K562 (cell line): ENCODE data around the gene KCNJ10. TPM values are rescaled to one million over a fixed set of nuclear protein-coding genes. Genes with fewer than 3 reads are reported as not detected.
A peak's percentile ranks its signal among the peaks of the same experiment; 100 is the strongest.

Experiments
- ATAC-seq: fragments of 200-7000 bp; cut with Tn5 transposase; 3 replicates; pipeline ENCODE4 v1.9.1; 2020; ENCODE audit warnings: moderate library complexity
- BruUV-seq: library from RNA; stranded (reverse); fragments of 400-500 nt; replicated peaks from 2 replicates; lab custom pipeline; 2021; lab: Mats Ljungman, UMichigan
- CTCF ChIA-PET: fragments of 300-600 bp; formaldehyde crosslinking; extraction: SDS; loops from one replicate; lab custom pipeline; 2021; ENCODE audit warnings: low intra/inter-chr PET ratio; lab: Yijun Ruan, JAX
- POLR2A ChIA-PET: fragments of 300-600, 350-650 bp; sonication (Branson Sonifier 250); formaldehyde crosslinking; extraction: SDS; loops from one replicate; lab custom pipeline; 2021; ENCODE audit warnings: antibody characterized with exemption, inconsistent platforms; lab: Yijun Ruan, JAX
- DNase-seq, 4 experiments: peaks; one replicate each; pipeline versions ENCODE4 v3.0.0 to v3.0.0-alpha.2; 2011 to 2018; ENCODE audit warnings: low spot score in 3 of 4, mixed read lengths in 3 of 4; ENCODE audit errors: extremely low read depth in 1 of 4
- FAIRE-seq: peaks from 2 replicates; lab custom pipeline; 2011; peaks lifted over from hg19 to GRCh38; lab: Jason Lieb, UNC
- H2AFZ ChIP-seq: 2 replicates; pipeline ENCODE4 v1.6.0; 2011; ENCODE audit warnings: low read depth, low read length, control low read depth, inconsistent platforms
- H3K27ac ChIP-seq: fragments of 200-600 bp; 3 replicates; pipeline ENCODE4 v1.8.0; 2011; ENCODE audit warnings: low read depth, mild to moderate bottlenecking, control low read depth, inconsistent platforms, low read length, moderate library complexity, mixed read lengths; ENCODE audit errors: extremely low read depth
- H3K27me3 ChIP-seq, 2 experiments: fragments of 300-600 bp in 1 of 2; 2 replicates in 1 of 2; 3 replicates in 1 of 2; pipeline versions ENCODE4 v1.6.0 to v1.8.0; 2011; ENCODE audit warnings: inconsistent platforms in 2 of 2, low read length in 2 of 2, mild to moderate bottlenecking in 1 of 2, mixed read lengths in 1 of 2, moderate library complexity in 1 of 2; ENCODE audit not compliant: control insufficient read depth in 2 of 2, insufficient read depth in 2 of 2
- H3K36me3 ChIP-seq: fragments of 300-600 bp; 3 replicates; pipeline ENCODE4 v1.8.0; 2011; ENCODE audit warnings: mild to moderate bottlenecking, low read length, inconsistent platforms; ENCODE audit not compliant: control insufficient read depth, insufficient read depth
- H3K4me1 ChIP-seq, 2 experiments: fragments of 200-600 bp in 1 of 2; replicated peaks in 1 of 2; 2 replicates in 1 of 2; 3 replicates in 1 of 2; pipeline versions ENCODE4 v1.5.1 to v1.8.0; 2011; ENCODE audit warnings: inconsistent platforms in 2 of 2, low read length in 2 of 2, mild to moderate bottlenecking in 1 of 2, mixed read lengths in 1 of 2, moderate library complexity in 1 of 2; ENCODE audit not compliant: control insufficient read depth in 2 of 2, insufficient read depth in 2 of 2
- H3K4me2 ChIP-seq: 2 replicates; pipeline ENCODE4 v1.6.1; 2011; ENCODE audit warnings: low read length, control low read depth, inconsistent platforms, mixed read lengths; ENCODE audit not compliant: insufficient read depth
- H3K4me3 ChIP-seq: fragments of 200-600 bp; sonication (generic), shearing (Covaris generic); 2 replicates; pipeline ENCODE4 v1.5.1; 2016; ENCODE audit warnings: control low read depth, inconsistent platforms
- H3K79me2 ChIP-seq: fragments of 200-600 bp; 3 replicates; pipeline ENCODE4 v1.8.0; 2011; ENCODE audit warnings: low read length, inconsistent platforms; ENCODE audit not compliant: control insufficient read depth, insufficient read depth
- H3K9ac ChIP-seq, 2 experiments: 2 replicates each; pipeline versions ENCODE4 v1.6.0 to v1.6.1; 2011; ENCODE audit warnings: low read depth in 2 of 2, low read length in 2 of 2, control low read depth in 1 of 2, inconsistent platforms in 1 of 2, mild to moderate bottlenecking in 1 of 2, mixed read lengths in 1 of 2; ENCODE audit not compliant: insufficient read depth in 1 of 2
- H3K9me1 ChIP-seq: one replicate; pipeline ENCODE4 v1.6.0; 2011; ENCODE audit warnings: inconsistent platforms, mild to moderate bottlenecking, low read length, moderate library complexity; ENCODE audit not compliant: control insufficient read depth, insufficient read depth
- H3K9me3 ChIP-seq: replicated peaks from 2 replicates; pipeline ENCODE4 v1.5.1; 2011; ENCODE audit warnings: low read depth, low read length, inconsistent platforms; ENCODE audit not compliant: control insufficient read depth, insufficient read depth
- H4K20me1 ChIP-seq: replicated peaks from 2 replicates; pipeline ENCODE4 v1.6.1; 2011; ENCODE audit warnings: low read length, inconsistent platforms, mixed read lengths; ENCODE audit not compliant: control insufficient read depth, insufficient read depth
- ETV5 ChIP-seq: sonication (generic); formaldehyde crosslinking; IDR thresholded peaks from 2 replicates; pipeline ENCODE4 v1.4.0; 2020; ENCODE audit warnings: low read depth, mild to moderate bottlenecking, missing genetic modification reagents
- GATA2 ChIP-seq: sonication (generic); formaldehyde crosslinking; IDR thresholded peaks from 2 replicates; pipeline ENCODE4 v1.4.0; 2020; ENCODE audit warnings: mild to moderate bottlenecking, missing genetic modification reagents
- PHTF2 ChIP-seq: fragments of 250-450 bp; sonication (Bioruptor Pico); IDR thresholded peaks from 2 replicates; pipeline ENCODE4 v1.5.0; 2021; ENCODE audit warnings: mild to moderate bottlenecking
- POLR2G ChIP-seq: fragments of 200-400 bp; formaldehyde crosslinking; IDR thresholded peaks from 2 replicates; pipeline ENCODE4 v1.6.1; 2017; ENCODE audit warnings: low read depth, mild to moderate bottlenecking, antibody characterized with exemption, low read length, moderate library complexity
- RBBP5 ChIP-seq: fragments of 200-600 bp; sonication (generic); IDR thresholded peaks from 2 replicates; pipeline ENCODE4 v1.6.1; 2012; ENCODE audit warnings: borderline replicate concordance, mild to moderate bottlenecking, low read length, control low read depth, inconsistent platforms; ENCODE audit not compliant: insufficient read depth, poor library complexity, severe bottlenecking
- STAT5B ChIP-seq: fragments of 250-450 bp; sonication (Bioruptor Pico); IDR thresholded peaks from 2 replicates; pipeline ENCODE4 v1.8.0; 2021; ENCODE audit warnings: mild to moderate bottlenecking, inconsistent platforms
- ZEB2 ChIP-seq: fragments of 450-650 bp; IDR thresholded peaks from 2 replicates; pipeline ENCODE4 v1.6.1; 2016
- ZKSCAN8 ChIP-seq: fragments of 200-800 bp; sonication (Bioruptor generic); IDR thresholded peaks from 2 replicates; pipeline ENCODE4 v1.6.1; 2016; ENCODE audit warnings: missing genetic modification characterization, missing compliant biosample characterization
- ZNF197 ChIP-seq: fragments of 200-800 bp; sonication (Bioruptor generic); IDR thresholded peaks from 2 replicates; pipeline ENCODE4 v1.6.1; 2016; ENCODE audit warnings: low read depth, missing genetic modification characterization, missing compliant biosample characterization
- ZNF354B ChIP-seq: fragments of 250-450 bp; sonication (Bioruptor Pico); IDR thresholded peaks from 2 replicates; pipeline ENCODE4 v1.4.0; 2020
- ZNF584 ChIP-seq: fragments of 200-800 bp; sonication (Bioruptor generic); IDR thresholded peaks from 2 replicates; pipeline ENCODE4 v1.6.1; 2016; ENCODE audit warnings: low read depth, mild to moderate bottlenecking, missing genetic modification characterization, missing compliant biosample characterization
- ZNF740 ChIP-seq, 3 experiments: fragments of 200-800 bp in 1 of 3; sonication (Bioruptor generic) in 1 of 3; sonication (generic) in 1 of 3; formaldehyde crosslinking in 1 of 3; IDR thresholded peaks; 2 replicates each; pipeline versions ENCODE4 v1.6.1 to v1.8.0; 2016 to 2022; ENCODE audit warnings: mild to moderate bottlenecking in 2 of 3, missing compliant biosample characterization in 2 of 3, missing genetic modification characterization in 2 of 3, missing genetic modification reagents in 1 of 3
- WGBS: fragments of 100-300 bp; shearing (Covaris generic); methylation state at CpG from one replicate; pipeline ENCODE4 v1.1.6; 2016; ENCODE audit warnings: low coverage, mixed read lengths; ENCODE audit not compliant: insufficient coverage; ENCODE audit errors: missing lambda C conversion rate; 5-methylcytosine and 5-hydroxymethylcytosine counted together
- in situ Hi-C: fragments of 300-500 bp; cut with MboI; formaldehyde crosslinking; loops from 4 replicates; pipeline ENCODE4 v1.15.0; 2018; ENCODE audit warnings: inconsistent platforms, mixed read lengths
- intact Hi-C: fragments of 100-400 bp; cut with micrococcal nuclease; formaldehyde crosslinking; loops from 2 replicates; pipeline ENCODE4 v1.14.2; 2022
- polyA plus RNA-seq, 8 experiments: library from polyadenylated mRNA; depleted of rRNA in 4 of 8; stranded (reverse) in 5 of 8; unstranded in 3 of 8; fragments of >200 nt; fragmentation: Nextera tagmentation in 2 of 8; fragmentation: Illumina TruSeq in 1 of 8; extraction: Ambion mirVana in 2 of 8; extraction: Trizol in 1 of 8; gene quantifications; 2 replicates each; pipeline versions ENCODE4 v1.2.1 to v1.2.3, GENCODE V29; 2011 to 2014; ENCODE audit warnings: inconsistent platforms in 1 of 8, missing spikeins in 1 of 8
- total RNA-seq, 7 experiments: library from RNA; depleted of rRNA in 6 of 7; stranded (reverse); fragments of >200 nt in 6 of 7; fragmentation: Illumina TruSeq in 2 of 7; extraction: Trizol in 2 of 7; gene quantifications; 2 replicates each; pipeline versions ENCODE4 v1.2.1 to v1.2.3, GENCODE V29; 2011 to 2021; ENCODE audit warnings: low replicate concordance in 1 of 7

Gene KCNJ10
- total and polyA plus RNA-seq, 9 of the 15 experiments (the other 6 are each of a cell fraction or from before 2014, with no cell fraction given): 0.06 to 0.11 TPM; not detected in 7

DNA sequence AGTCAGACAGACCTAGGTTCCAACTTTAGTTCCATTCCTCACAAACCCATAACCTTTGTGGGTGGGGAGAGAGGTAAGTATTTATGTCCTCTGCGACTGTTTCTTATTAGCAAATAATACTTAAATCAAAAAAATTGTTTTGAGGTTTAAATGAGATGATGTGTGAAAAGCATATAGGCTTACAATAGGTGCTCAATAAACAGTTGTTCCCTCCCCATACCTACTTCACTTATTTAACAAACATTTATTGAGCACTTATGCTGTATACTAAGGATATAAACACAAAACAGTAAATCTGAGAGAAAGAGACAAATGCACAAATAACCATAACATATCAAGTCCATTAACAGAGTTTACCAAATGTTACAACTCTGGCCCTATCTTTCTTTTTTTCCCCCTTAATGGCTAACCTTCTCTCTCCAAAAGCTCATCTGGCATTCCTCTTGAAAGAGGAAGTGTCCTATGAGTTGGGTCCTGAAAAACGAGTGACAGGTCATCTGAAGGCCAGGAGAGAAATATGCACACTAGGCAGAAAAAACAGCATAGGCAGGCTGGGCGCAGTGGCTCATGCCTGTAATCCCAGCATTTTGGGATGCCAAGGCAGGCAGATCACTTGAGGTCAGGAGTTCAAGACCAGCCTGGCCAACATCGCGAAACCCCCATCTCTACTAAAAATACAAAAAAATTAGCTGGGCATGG is 48.4 kb downstream of the KCNJ10 start (continued):
- TF ChIP-seq ZNF740 (CRISPR knock-in tag; IDR thresholded peaks at IDR 0.05) (no peak), ZNF740 (tag; IDR thresholded peaks at IDR 0.05) (no peak), GATA2 (CRISPR knock-in tag) (no peak)

DNA sequence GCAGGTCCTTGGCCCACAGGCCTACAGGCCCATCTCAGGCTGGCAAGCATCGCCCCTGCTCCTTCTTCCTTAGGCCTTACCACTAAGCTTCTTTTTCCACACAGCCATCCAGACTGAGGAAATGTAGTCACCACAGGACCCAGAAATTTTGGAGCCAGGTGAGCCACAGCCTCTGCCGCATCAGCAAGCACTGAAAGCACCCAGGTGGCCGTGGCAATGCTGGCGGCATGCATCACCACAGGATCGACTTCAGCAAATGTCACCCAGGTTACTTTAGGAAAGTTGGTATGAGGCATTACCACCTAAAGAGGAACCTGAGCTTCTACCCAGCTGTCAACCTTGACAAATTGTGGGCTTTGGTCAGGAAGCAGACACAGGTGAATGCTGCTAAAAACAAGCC is 49.8 kb downstream of the KCNJ10 start:
- intact Hi-C loops: no loop called here
- FAIRE-seq: no peak

More for the DNA sequence above, 49.8 kb downstream of the KCNJ10 start:
- DNase-seq (no peak), ATAC-seq (no peak)
- BruUV-seq: no TSS peak
- H3K36me3 ChIP-seq: no peaks in the 10 kb centered on the region
- in situ Hi-C loops: no loop called here
- H2AFZ ChIP-seq: no peak overlapping the region
- peaks cover 0 to 11% of the 10 kb centered on the region in 2 experiments; a peak in 2 of 5 replicates for H3K4me1 ChIP-seq
- H4K20me1 ChIP-seq: peaks cover 3% of the 10 kb centered on the region; the same call in 1 of the 2 replicates
- H3K27me3 ChIP-seq: peaks cover 2 to 7% of the 10 kb centered on the region in 2 experiments; a peak in 2 of 5 replicates
- CTCF ChIA-PET: no interaction called here
- H3K9me3 ChIP-seq: no peaks in the 10 kb centered on the region
- no peak overlapping the region for H3K4me3 ChIP-seq
- 20% methylated on average over 5 of the region's 5 CpGs for WGBS
- H3K27ac ChIP-seq: no peak overlapping the region
- POLR2A ChIA-PET: interaction anchor here (0.7 to 3.2 kb wide), 4 partner anchors 11 to 187 kb away, joined by 3 to 10 read pairs (median 3); no protein-coding TSS in a partner anchor
- no peak for TF ChIP-seq POLR2G
- no peak for TF ChIP-seq ZNF584
- TF ChIP-seq ZKSCAN8: no peak
- no peak for TF ChIP-seq ZNF354B (CRISPR knock-in tag)
- no peak for TF ChIP-seq STAT5B (CRISPR knock-in tag)
- no peak for TF ChIP-seq PHTF2 (CRISPR knock-in tag)
- TF ChIP-seq ETV5 (CRISPR knock-in tag): no peak
- no peak for TF ChIP-seq RBBP5
- no peak for TF ChIP-seq ZEB2
- TF ChIP-seq ZNF197 (CRISPR knock-in tag): no peak
- H3K9me1 ChIP-seq: no peaks in the 10 kb centered on the region
- H3K9ac ChIP-seq: peak overlapping the region in 1 of 2 experiments; percentile 56; a peak in 1 of 4 replicates
- no peaks in the 10 kb centered on the region for H3K79me2 ChIP-seq
- no peak overlapping the region for H3K4me2 ChIP-seq
